OCI-LY1 (cell line): Measurements from ENCODE around the gene DNAJC15.

Experiments
- CTCF ChIP-seq: fragments of 200-600 bp; sonication (generic), shearing (Covaris generic); IDR thresholded peaks from 2 replicates; pipeline ENCODE4 v1.5.1; 2017; ENCODE audit warnings: mild to moderate bottlenecking, antibody characterized with exemption, low read length, moderate library complexity, mixed read lengths
- EZH2 ChIP-seq: fragments of 200-600 bp; sonication (generic), shearing (Covaris generic); IDR thresholded peaks from 2 replicates; pipeline ENCODE4 v1.8.0; 2017; ENCODE audit warnings: borderline replicate concordance, mixed run types, mild to moderate bottlenecking, antibody characterized with exemption, low read length, moderate library complexity, mixed read lengths

- TF ChIP-seq CTCF (no peak), EZH2 (no peak)
Measured at GRCh38 chr13:43054803-43055802, 31.7 kb downstream of the DNAJC15 start.
